Measurements from ENCODE around the gene ZNF362.

ZNF362 gene

GRCh38 chr1:33254491-33254890 is 1.8 kb upstream of the ZNF362 start:
- H3K4me3 ChIP-seq (ENCODE audit: low read depth, low read length) = no peak overlapping the region
- TF ChIP-seq CTCF (IDR thresholded peaks at IDR 0.05; ENCODE audit: borderline replicate concordance, insufficient read depth, low read depth, low read length) = no peak

GRCh38 chr1:33255347-33256220 is 708 bp upstream of the ZNF362 start:
- H3K4me3 ChIP-seq (ENCODE audit: low read depth, low read length) = peak overlapping the region; percentile 67
- no peak for TF ChIP-seq CTCF (IDR thresholded peaks at IDR 0.05; ENCODE audit: borderline replicate concordance, insufficient read depth, low read depth, low read length)

GRCh38 chr1:33256221-33256470 is 146 bp upstream of the ZNF362 start:
- TF ChIP-seq CTCF (IDR thresholded peaks at IDR 0.05; ENCODE audit: borderline replicate concordance, insufficient read depth, low read depth, low read length) = no peak
- peak overlapping the region; percentile 67 for H3K4me3 ChIP-seq (ENCODE audit: low read depth, low read length)

- no peak for TF ChIP-seq CTCF (IDR thresholded peaks at IDR 0.05; ENCODE audit: borderline replicate concordance, insufficient read depth, low read depth, low read length)
- peak overlapping the region; percentile 67 for H3K4me3 ChIP-seq (ENCODE audit: low read depth, low read length)
These were observed 997 bp downstream of the ZNF362 start for GRCh38 chr1:33257207-33257771.

GRCh38 chr1:33257772-33258712 is 1.8 kb downstream of the ZNF362 start:
- peak overlapping the region; percentile 67 for H3K4me3 ChIP-seq (ENCODE audit: low read depth, low read length)
- TF ChIP-seq CTCF (IDR thresholded peaks at IDR 0.05; ENCODE audit: borderline replicate concordance, insufficient read depth, low read depth, low read length) = no peak

- no peak overlapping the region for H3K4me3 ChIP-seq (ENCODE audit: low read depth, low read length)
- TF ChIP-seq CTCF (IDR thresholded peaks at IDR 0.05; ENCODE audit: borderline replicate concordance, insufficient read depth, low read depth, low read length) = no peak
These were observed 2.5 kb downstream of the ZNF362 start for GRCh38 chr1:33258788-33259274.

Measured in GM12875 (cell line).